Neural progenitor cell (in vitro differentiated cells): ENCODE measurements around the gene KRT37. TPM values are rescaled to one million over a fixed set of nuclear protein-coding genes. Genes with fewer than 3 reads are reported as not detected.

Experiments used
- DNase-seq: peaks from one replicate; pipeline ENCODE4 v3.0.0-alpha.2; 2016; ENCODE audit warnings: low spot score
- H2AFZ ChIP-seq: fragments of 200-600 bp; sonication (generic); replicated peaks from 2 replicates; pipeline ENCODE4 v1.6.1; 2016; ENCODE audit warnings: antibody characterized with exemption
- H3F3A ChIP-seq: fragments of 200-600 bp; sonication (generic); 2 replicates; pipeline ENCODE4 v1.6.1; 2016; ENCODE audit warnings: antibody characterized with exemption, low read depth
- H3K27ac ChIP-seq: fragments of 200-600 bp; sonication (generic); 2 replicates; pipeline ENCODE4 v1.5.1; 2016; ENCODE audit warnings: mild to moderate bottlenecking
- H3K27me3 ChIP-seq: fragments of 200-600 bp; sonication (generic); 2 replicates; pipeline ENCODE4 v1.6.1; 2016; ENCODE audit warnings: mild to moderate bottlenecking, moderate library complexity
- H3K36me3 ChIP-seq: fragments of 200-600 bp; sonication (generic); 2 replicates; pipeline ENCODE4 v1.5.1; 2016
- H3K4me1 ChIP-seq: fragments of 200-600 bp; sonication (generic); 2 replicates; pipeline ENCODE4 v1.6.1; 2016; ENCODE audit warnings: mixed run types
- H3K4me2 ChIP-seq: fragments of 200-600 bp; sonication (generic); 2 replicates; pipeline ENCODE4 v1.6.1; 2016
- H3K4me3 ChIP-seq: fragments of 200-600 bp; sonication (generic); 2 replicates; pipeline ENCODE4 v1.5.1; 2016
- H3K79me2 ChIP-seq: fragments of 200-600 bp; sonication (generic); 2 replicates; pipeline ENCODE4 v1.6.1; 2016; ENCODE audit warnings: low read depth
- H3K9ac ChIP-seq: fragments of 200-600 bp; sonication (generic); 2 replicates; pipeline ENCODE4 v1.6.1; 2016
- H3K9me3 ChIP-seq: fragments of 200-600 bp; sonication (generic); 2 replicates; pipeline ENCODE4 v1.5.1; 2016; ENCODE audit warnings: low read depth
- H4K20me1 ChIP-seq: fragments of 200-600 bp; sonication (generic); 2 replicates; pipeline ENCODE4 v1.6.1; 2016; ENCODE audit warnings: low read depth
- H3K27ac Mint-ChIP-seq: 3 replicates; pipeline ENCODE4 v1.8.0; 2021; ENCODE audit warnings: mixed read lengths
- H3K27me3 Mint-ChIP-seq: 2 replicates; pipeline ENCODE4 v1.8.0; 2022; ENCODE audit warnings: low read depth, mild to moderate bottlenecking, inconsistent platforms, moderate library complexity, mixed read lengths; ENCODE audit not compliant: insufficient read depth
- H3K36me3 Mint-ChIP-seq: 3 replicates; pipeline ENCODE4 v1.8.0; 2021; ENCODE audit warnings: mixed read lengths
- H3K4me1 Mint-ChIP-seq: 3 replicates; pipeline ENCODE4 v1.8.0; 2021; ENCODE audit warnings: mixed read lengths
- H3K4me3 Mint-ChIP-seq: 3 replicates; pipeline ENCODE4 v1.8.0; 2021; ENCODE audit warnings: mild to moderate bottlenecking, moderate library complexity, mixed read lengths
- H3K9me3 Mint-ChIP-seq: 3 replicates; pipeline ENCODE4 v1.8.0; 2020; ENCODE audit warnings: mixed read lengths
- CTCF ChIP-seq: fragments of 200-600 bp; sonication (generic); IDR thresholded peaks from 2 replicates; pipeline ENCODE4 v1.5.1; 2017; ENCODE audit warnings: antibody characterized with exemption, mild to moderate bottlenecking
- EZH2 ChIP-seq: fragments of 200-600 bp; sonication (generic); IDR thresholded peaks from 2 replicates; pipeline ENCODE4 v1.6.1; 2017; ENCODE audit warnings: antibody characterized with exemption, mild to moderate bottlenecking, moderate library complexity
- EZH2phosphoT487 ChIP-seq: fragments of 200-600 bp; sonication (generic); IDR thresholded peaks from 2 replicates; pipeline ENCODE4 v1.6.1; 2017; ENCODE audit warnings: antibody characterized with exemption
- total RNA-seq: library from RNA; depleted of rRNA; stranded (reverse); fragments of >200 nt; gene quantifications from 2 replicates; pipeline ENCODE4 v1.2.3, GENCODE V29; 2015; ENCODE audit warnings: low replicate concordance

Gene KRT37
- total RNA-seq, 1 donor from 2014 or later: not detected

DNA sequence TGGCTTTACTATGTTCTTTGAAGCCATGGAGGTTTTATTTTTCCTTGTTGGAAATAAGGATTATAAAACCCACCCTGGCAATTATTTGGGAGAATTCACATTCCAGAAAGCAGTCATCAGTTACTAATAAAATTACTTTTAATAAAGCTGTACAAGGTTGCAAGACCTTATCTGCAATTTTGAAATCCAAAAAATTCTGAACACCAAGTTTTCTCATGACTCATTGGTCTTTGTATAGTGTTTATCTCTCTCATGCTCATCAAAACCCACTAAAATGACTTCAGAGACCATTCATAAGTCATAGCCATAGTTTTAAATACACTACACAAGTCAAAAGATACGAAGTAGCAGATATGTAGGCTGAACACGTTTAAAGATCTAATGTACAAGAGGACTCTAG is 22.4 kb upstream of the KRT37 start:
- Mint-ChIP-seq H3K27me3 (peaks cover 7% of the 10 kb centered on the region), H3K4me3 (no peak overlapping the region), H3K36me3 (no peaks in the 10 kb centered on the region), H3K9me3 (peaks cover 9% of the 10 kb centered on the region), H3K4me1 (no peaks in the 10 kb centered on the region), H3K27ac (no peak overlapping the region)
- Histone ChIP-seq H3K27me3 (no peaks in the 10 kb centered on the region), H3K4me3 (no peak overlapping the region), H3K79me2 (no peaks in the 10 kb centered on the region), H2AFZ (no peak overlapping the region), H3K9me3 (no peaks in the 10 kb centered on the region), H4K20me1 (no peaks in the 10 kb centered on the region), H3F3A (no peaks in the 10 kb centered on the region), H3K4me2 (no peak overlapping the region), H3K27ac (no peak overlapping the region), H3K9ac (no peak overlapping the region), H3K36me3 (no peaks in the 10 kb centered on the region), H3K4me1 (no peaks in the 10 kb centered on the region)
- TF ChIP-seq CTCF (no peak), EZH2 (no peak), EZH2phosphoT487 (no peak)
- DNase-seq: no peak

DNA sequence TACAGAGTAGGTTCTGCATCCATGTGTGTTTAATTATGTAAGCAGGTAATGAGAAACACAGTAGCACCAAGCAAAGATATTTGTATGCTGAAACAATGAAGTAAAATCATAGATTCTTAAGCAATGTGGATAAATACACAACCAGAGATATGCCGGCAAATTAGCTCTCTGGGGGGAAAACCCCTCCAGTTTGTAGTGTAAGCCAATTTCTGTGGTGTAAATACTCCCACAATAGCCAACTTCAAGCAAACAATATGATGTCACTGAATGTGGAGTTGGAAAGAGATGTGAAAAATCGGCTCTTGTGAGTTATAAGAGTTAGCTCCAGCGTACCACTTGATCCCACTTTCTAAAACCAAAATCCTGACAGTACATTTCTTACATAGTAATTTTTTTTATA is 20.3 kb upstream of the KRT37 start:
- H3K27me3 Mint-ChIP-seq: peaks cover 3% of the 10 kb centered on the region

GRCh38 chr17:41444186-41444585 is 19.8 kb upstream of the KRT37 start:
- no peak overlapping the region for H3K4me2 ChIP-seq
- H3K27ac ChIP-seq: no peak overlapping the region

More for the DNA sequence above, 20.3 kb upstream of the KRT37 start:
- Histone ChIP-seq H3K9me3 (no peaks in the 10 kb centered on the region), H3K4me1 (no peaks in the 10 kb centered on the region), H3K36me3 (no peaks in the 10 kb centered on the region), H3F3A (no peaks in the 10 kb centered on the region), H3K4me2 (no peak overlapping the region), H3K27ac (no peak overlapping the region), H3K9ac (no peak overlapping the region), H3K4me3 (no peak overlapping the region), H2AFZ (no peak overlapping the region), H4K20me1 (no peaks in the 10 kb centered on the region), H3K79me2 (no peaks in the 10 kb centered on the region), H3K27me3 (no peaks in the 10 kb centered on the region)
- TF ChIP-seq EZH2phosphoT487: no peak
- TF ChIP-seq EZH2: no peak
- no peak for TF ChIP-seq CTCF
- Mint-ChIP-seq H3K27ac (no peak overlapping the region), H3K4me3 (no peak overlapping the region), H3K4me1 (no peaks in the 10 kb centered on the region), H3K36me3 (no peaks in the 10 kb centered on the region), H3K9me3 (peaks cover 4% of the 10 kb centered on the region)
- DNase-seq: no peak

More at GRCh38 chr17:41444186-41444585, 19.8 kb upstream of the KRT37 start:
- Histone ChIP-seq H3K9me3 (no peaks in the 10 kb centered on the region), H3F3A (no peaks in the 10 kb centered on the region), H3K4me1 (no peaks in the 10 kb centered on the region), H3K79me2 (no peaks in the 10 kb centered on the region), H3K27me3 (no peaks in the 10 kb centered on the region), H4K20me1 (no peaks in the 10 kb centered on the region), H3K36me3 (no peaks in the 10 kb centered on the region), H2AFZ (no peak overlapping the region), H3K9ac (no peak overlapping the region), H3K4me3 (no peak overlapping the region)
- no peak overlapping the region for H3K4me3 Mint-ChIP-seq
- H3K27ac Mint-ChIP-seq: no peak overlapping the region
- no peaks in the 10 kb centered on the region for H3K4me1 Mint-ChIP-seq
- peaks cover under 1% of the 10 kb centered on the region for H3K9me3 Mint-ChIP-seq
- DNase-seq: no peak
- TF ChIP-seq EZH2: no peak
- no peak for TF ChIP-seq EZH2phosphoT487
- TF ChIP-seq CTCF: no peak
- no peaks in the 10 kb centered on the region for H3K36me3 Mint-ChIP-seq
- peaks cover 3% of the 10 kb centered on the region for H3K27me3 Mint-ChIP-seq
